Neuronal stem cell (in vitro differentiated cells): ENCODE results near the gene FHIT.
A peak's percentile ranks its signal among the peaks of the same experiment; 100 is the strongest.

Experiments
- DNase-seq: peaks from one replicate; pipeline ENCODE4 v3.0.0-alpha.2; 2013; ENCODE audit warnings: low spot score
- H2AFZ ChIP-seq: one replicate; pipeline ENCODE4 v1.6.1; 2013; ENCODE audit warnings: mild to moderate bottlenecking, low read length, inconsistent platforms
- H2AK5ac ChIP-seq: 2 replicates; pipeline ENCODE4 v1.6.1; 2013; ENCODE audit warnings: low read depth, mild to moderate bottlenecking, inconsistent platforms, low read length, moderate library complexity, mixed read lengths
- H2BK120ac ChIP-seq: 2 replicates; pipeline ENCODE4 v1.6.1; 2013; ENCODE audit warnings: low read depth, mild to moderate bottlenecking, inconsistent platforms, low read length, moderate library complexity, mixed read lengths
- H2BK12ac ChIP-seq: one replicate; pipeline ENCODE4 v1.6.1; 2013; ENCODE audit warnings: low read length, inconsistent platforms
- H2BK15ac ChIP-seq: 2 replicates; pipeline ENCODE4 v1.6.1; 2013; ENCODE audit warnings: mild to moderate bottlenecking, low read length, inconsistent platforms, mixed read lengths
- H2BK5ac ChIP-seq: one replicate; pipeline ENCODE4 v1.6.1; 2013; ENCODE audit warnings: inconsistent platforms, mild to moderate bottlenecking, low read length, moderate library complexity
- H3K14ac ChIP-seq: one replicate; pipeline ENCODE4 v1.6.1; 2013; ENCODE audit warnings: low read length, inconsistent platforms
- H3K18ac ChIP-seq: 2 replicates; pipeline ENCODE4 v1.6.1; 2013; ENCODE audit warnings: low read length, inconsistent platforms
- H3K23ac ChIP-seq: 2 replicates; pipeline ENCODE4 v1.6.1; 2013; ENCODE audit warnings: low read depth, mild to moderate bottlenecking, mixed read lengths, low read length, inconsistent platforms; ENCODE audit not compliant: poor library complexity
- H3K27ac ChIP-seq: replicated peaks from 3 replicates; pipeline ENCODE4 v1.5.1; 2013; ENCODE audit warnings: low read length, inconsistent platforms
- H3K27me3 ChIP-seq, 3 experiments: 2 replicates each; pipeline ENCODE4 v1.6.1; 2013; ENCODE audit warnings: low read length in 3 of 3, mild to moderate bottlenecking in 2 of 3, inconsistent platforms in 1 of 3, low read depth in 1 of 3, mixed read lengths in 1 of 3, moderate library complexity in 1 of 3; ENCODE audit not compliant: control insufficient read depth in 3 of 3, insufficient read depth in 3 of 3
- H3K36me3 ChIP-seq, 2 donors: replicated peaks in 1 of 2; 2 replicates each; pipeline ENCODE4 v1.6.1; 2013; ENCODE audit warnings: low read length in 2 of 2; ENCODE audit not compliant: control insufficient read depth in 2 of 2, insufficient read depth in 2 of 2
- H3K4ac ChIP-seq: 2 replicates; pipeline ENCODE4 v1.6.1; 2013; ENCODE audit warnings: inconsistent platforms, mild to moderate bottlenecking, low read length, moderate library complexity
- H3K4me1 ChIP-seq, 2 donors: 1 replicate in 1 of 2; 2 replicates in 1 of 2; pipeline ENCODE4 v1.6.1; 2013; ENCODE audit warnings: low read length in 2 of 2, low read depth in 1 of 2; ENCODE audit not compliant: control insufficient read depth in 2 of 2, insufficient read depth in 1 of 2
- H3K4me2 ChIP-seq: one replicate; pipeline ENCODE4 v1.6.1; 2013; ENCODE audit warnings: mild to moderate bottlenecking, low read length, inconsistent platforms; ENCODE audit not compliant: insufficient read depth, poor library complexity, severe bottlenecking
- H3K4me3 ChIP-seq, 2 donors: 2 replicates each; pipeline ENCODE4 v1.5.1; 2013; ENCODE audit warnings: low read length in 2 of 2, mild to moderate bottlenecking in 2 of 2, inconsistent platforms in 1 of 2, moderate library complexity in 1 of 2
- H3K79me1 ChIP-seq: one replicate; pipeline ENCODE4 v1.6.1; 2013; ENCODE audit warnings: low read depth, mild to moderate bottlenecking, inconsistent platforms, low read length, moderate library complexity
- H3K9ac ChIP-seq: one replicate; pipeline ENCODE4 v1.6.1; 2013; ENCODE audit warnings: mild to moderate bottlenecking, low read depth, low read length, inconsistent platforms; ENCODE audit not compliant: poor library complexity
- H3K9me3 ChIP-seq, 2 donors: replicated peaks in 1 of 2; 2 replicates each; pipeline versions ENCODE3 to v1.6.1; 2013; ENCODE audit warnings: low read length in 2 of 2, mild to moderate bottlenecking in 2 of 2, inconsistent platforms in 1 of 2, low read depth in 1 of 2, mixed read lengths in 1 of 2, moderate library complexity in 1 of 2; ENCODE audit not compliant: control insufficient read depth in 2 of 2, insufficient read depth in 1 of 2
- H4K8ac ChIP-seq: one replicate; pipeline ENCODE4 v1.6.1; 2013; ENCODE audit warnings: low read depth, mild to moderate bottlenecking, inconsistent platforms, low read length, moderate library complexity
- H4K91ac ChIP-seq: one replicate; pipeline ENCODE4 v1.6.1; 2013; ENCODE audit warnings: low read length, low read depth, mild to moderate bottlenecking, inconsistent platforms; ENCODE audit not compliant: poor library complexity
- WGBS, 2 donors: extraction: QIAGEN DNeasy Blood & Tissue Kit; methylation state at CpG; one replicate each; pipeline ENCODE4 v1.1.7; 2013; ENCODE audit warnings: missing lambda C conversion rate in 2 of 2, mixed read lengths in 1 of 2; ENCODE audit not compliant: insufficient read length in 2 of 2, insufficient replicate concordance in 1 of 2; ENCODE audit errors: extremely low coverage in 2 of 2; 5-methylcytosine and 5-hydroxymethylcytosine counted together

FHIT gene

DNA sequence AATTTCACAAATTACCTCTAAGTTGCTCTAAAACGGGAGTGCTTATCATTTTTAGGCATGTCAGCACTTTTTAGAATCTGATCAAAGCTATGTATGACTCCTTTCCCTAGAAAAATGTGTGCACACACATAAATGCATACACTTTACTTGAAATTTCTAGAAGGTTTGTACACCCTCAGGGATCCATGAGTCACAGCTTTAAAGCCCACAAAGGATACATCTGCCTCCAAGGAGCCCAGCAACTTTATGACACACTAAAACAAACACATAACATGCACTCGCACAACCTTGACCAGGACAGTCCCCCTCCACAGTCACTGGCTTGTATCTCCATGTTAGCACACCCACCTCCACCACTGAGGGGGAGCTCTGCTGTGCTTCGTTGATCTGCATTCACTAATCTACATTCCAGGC, 1479.5 kb downstream of the FHIT start:
- Histone ChIP-seq H2AFZ (no peak overlapping the region), H3K9me3 (no peaks in the 10 kb centered on the region), H3K27me3 (no peaks in the 10 kb centered on the region), H3K36me3 (no peaks in the 10 kb centered on the region), H3K4ac (no peak overlapping the region), H3K4me2 (no peak overlapping the region), H4K8ac (no peak overlapping the region), H3K23ac (no peak overlapping the region), H2AK5ac (no peak overlapping the region), H3K4me1 (peaks cover 0 to 6% of the 10 kb centered on the region in 2 donors), H3K14ac (no peak overlapping the region), H3K27ac (no peak overlapping the region), H2BK12ac (no peak overlapping the region), H3K9ac (no peak overlapping the region), H2BK120ac (no peak overlapping the region), H2BK5ac (no peak overlapping the region), H3K79me1 (no peaks in the 10 kb centered on the region), H4K91ac (no peak overlapping the region), H3K18ac (peak overlapping the region; percentile 63), H2BK15ac (no peak overlapping the region), H3K4me3 (no peak overlapping the region)
- WGBS, 2 donors, result no CpG with 5 or more reads among the region's 3 CpGs
- no peak for DNase-seq

DNA sequence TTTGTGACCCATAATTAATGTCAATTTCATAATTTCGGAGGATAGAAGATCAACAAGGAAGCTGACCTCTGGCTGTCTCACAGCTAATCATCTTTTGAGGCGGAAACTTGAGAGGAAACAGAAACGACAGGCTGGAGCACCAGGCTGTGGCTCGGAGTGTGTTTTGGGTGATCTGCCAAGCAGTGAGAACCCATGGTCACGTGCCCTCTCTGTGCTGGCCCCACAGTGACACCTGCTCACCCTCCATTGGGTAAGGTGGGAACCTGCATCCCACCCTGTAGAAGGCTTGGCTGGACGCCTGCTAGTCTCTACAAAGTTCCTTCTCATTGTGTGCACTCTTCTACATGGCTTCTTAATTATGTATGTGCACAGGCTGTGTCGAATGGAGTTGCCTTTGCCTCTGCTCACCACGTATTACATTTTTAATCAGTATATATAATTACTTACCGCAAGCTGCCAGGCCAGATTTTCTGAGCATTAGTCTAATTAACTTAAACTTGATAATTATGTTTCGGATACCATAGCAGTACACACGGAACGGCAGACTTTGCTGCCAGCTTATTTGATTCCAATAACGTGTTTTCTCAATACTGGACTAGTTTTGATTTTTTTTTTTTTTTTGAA, 1482.0 kb downstream of the FHIT start:
- Histone ChIP-seq H3K4me1 (peaks cover 0 to 4% of the 10 kb centered on the region in 2 donors), H3K79me1 (no peaks in the 10 kb centered on the region), H3K14ac (peak overlapping the region; percentile 40), H3K18ac (peak overlapping the region; percentile 65), H2AK5ac (no peak overlapping the region), H3K27me3 (no peaks in the 10 kb centered on the region), H3K23ac (no peak overlapping the region), H3K4ac (no peak overlapping the region), H3K9ac (no peak overlapping the region), H3K36me3 (no peaks in the 10 kb centered on the region), H2BK120ac (no peak overlapping the region), H3K4me2 (no peak overlapping the region), H2BK12ac (no peak overlapping the region), H2BK15ac (peak overlapping the region; percentile 53), H4K8ac (no peak overlapping the region), H3K4me3 (no peak overlapping the region), H2AFZ (no peak overlapping the region), H4K91ac (no peak overlapping the region), H3K27ac (no peak overlapping the region), H2BK5ac (no peak overlapping the region), H3K9me3 (no peaks in the 10 kb centered on the region)
- no peak for DNase-seq
- no CpG with 5 or more reads among the region's 13 CpGs for WGBS, 2 donors

- H3K4ac ChIP-seq, result no peak overlapping the region
- WGBS, 2 donors, result no CpG with 5 or more reads among the region's 6 CpGs
- H2BK15ac ChIP-seq, result no peak overlapping the region
- no peaks in the 10 kb centered on the region for H3K36me3 ChIP-seq
- H3K79me1 ChIP-seq, result no peaks in the 10 kb centered on the region
- H3K9ac ChIP-seq, result no peak overlapping the region
- H3K18ac ChIP-seq, result no peak overlapping the region
- H3K27me3 ChIP-seq, result no peaks in the 10 kb centered on the region
- no peaks in the 10 kb centered on the region for H3K9me3 ChIP-seq
- no peak overlapping the region for H2AK5ac ChIP-seq
- no peak overlapping the region for H2BK120ac ChIP-seq
- no peak overlapping the region for H4K91ac ChIP-seq
- H3K4me2 ChIP-seq, result no peak overlapping the region
- no peak overlapping the region for H3K23ac ChIP-seq
- peaks cover 0 to 2% of the 10 kb centered on the region in 2 donors for H3K4me1 ChIP-seq
- no peak for DNase-seq
- H3K27ac ChIP-seq, result no peak overlapping the region
- H3K14ac ChIP-seq, result no peak overlapping the region
- no peak overlapping the region for H2BK12ac ChIP-seq
- H4K8ac ChIP-seq, result no peak overlapping the region
- no peak overlapping the region for H2BK5ac ChIP-seq
- no peak overlapping the region for H3K4me3 ChIP-seq
- no peak overlapping the region for H2AFZ ChIP-seq
Measured at GRCh38 chr3:59766200-59766872, 1484.9 kb downstream of the FHIT start.

DNA sequence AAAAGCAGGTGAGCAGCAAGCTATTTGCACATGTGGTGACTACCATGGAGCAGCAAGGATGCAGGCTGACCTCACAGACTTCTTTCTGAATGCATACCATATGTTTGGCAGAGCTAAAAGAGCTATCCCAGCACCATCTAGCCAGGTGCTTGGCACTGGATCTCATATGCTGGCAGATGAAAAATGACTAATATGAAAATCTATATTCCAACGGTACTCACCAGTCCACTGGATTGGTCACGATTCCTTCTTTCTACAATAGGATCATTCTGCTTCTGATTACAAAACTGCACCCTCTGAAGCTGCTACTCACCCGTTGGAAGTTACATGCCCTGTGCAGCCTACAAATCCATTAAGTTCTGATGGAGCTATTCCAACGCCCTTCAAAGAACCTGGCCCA, 1487.1 kb downstream of the FHIT start:
- no peak for DNase-seq

More for the DNA sequence above, 1487.1 kb downstream of the FHIT start:
- Histone ChIP-seq H3K23ac (no peak overlapping the region), H2BK5ac (no peak overlapping the region), H3K4me3 (no peak overlapping the region), H2AK5ac (no peak overlapping the region), H2BK12ac (no peak overlapping the region), H3K18ac (no peak overlapping the region), H3K27me3 (no peaks in the 10 kb centered on the region), H3K14ac (no peak overlapping the region), H3K79me1 (no peaks in the 10 kb centered on the region), H3K36me3 (no peaks in the 10 kb centered on the region), H3K9ac (no peak overlapping the region), H3K4me2 (no peak overlapping the region), H3K27ac (no peak overlapping the region), H4K8ac (no peak overlapping the region), H2AFZ (no peak overlapping the region), H4K91ac (no peak overlapping the region), H3K4ac (no peak overlapping the region), H3K4me1 (no peaks in the 10 kb centered on the region), H3K9me3 (no peaks in the 10 kb centered on the region), H2BK15ac (no peak overlapping the region), H2BK120ac (no peak overlapping the region)
- WGBS, 2 donors, result no CpG with 5 or more reads among the region's 4 CpGs
